ENCODE results near the gene RALY. TPM values are rescaled to one million over a fixed set of nuclear protein-coding genes. Genes with fewer than 3 reads are reported as not detected.

RALY gene
- total RNA-seq, 2 experiments from 2014 or later: 204 to 209 TPM

- H3K27me3 Mint-ChIP-seq: no peaks in the 10 kb centered on the region
- ChIA-PET POLR2A (interaction anchor here (0.8 to 2.9 kb wide), 3 partner anchors 26 to 200 kb away, joined by 3 to 11 read pairs (median 9); partner anchors contain the start of gene EIF2S2), CTCF (no interaction called here)
- H3K36me3 Mint-ChIP-seq (ENCODE audit: low read depth): peaks cover 45% of the 10 kb centered on the region
- no peak overlapping the region for H3K4me3 Mint-ChIP-seq
- H3K9me3 Mint-ChIP-seq: no peaks in the 10 kb centered on the region
- H3K4me1 Mint-ChIP-seq: peaks cover 1% of the 10 kb centered on the region
- no peak overlapping the region for H3K27ac Mint-ChIP-seq
- no peak for DNase-seq
Measured at GRCh38 chr20:34082232-34082887, 88.6 kb downstream of the RALY start.

- ChIA-PET CTCF (no interaction called here), POLR2A (interaction anchor here (1.0 to 2.9 kb wide), 3 partner anchors 12 to 29 kb away, joined by 3 to 11 read pairs (median 9); partner anchors contain the start of gene EIF2S2)
- Mint-ChIP-seq H3K36me3 (ENCODE audit: low read depth) (peaks cover 51% of the 10 kb centered on the region), H3K27me3 (no peaks in the 10 kb centered on the region), H3K4me3 (no peak overlapping the region), H3K27ac (no peak overlapping the region), H3K9me3 (no peaks in the 10 kb centered on the region), H3K4me1 (peaks cover 3% of the 10 kb centered on the region)
- no peak for DNase-seq
Measured at GRCh38 chr20:34083137-34083536, 89.4 kb downstream of the RALY start.

GRCh38 chr20:34083781-34084180 lies 90.1 kb downstream of the RALY start:
- CTCF ChIA-PET: no interaction called here
- no peaks in the 10 kb centered on the region for H3K27me3 Mint-ChIP-seq
- peaks cover 3% of the 10 kb centered on the region for H3K4me1 Mint-ChIP-seq
- no peak for DNase-seq
- H3K4me3 Mint-ChIP-seq: no peak overlapping the region
- peaks cover 55% of the 10 kb centered on the region for H3K36me3 Mint-ChIP-seq (ENCODE audit: low read depth)
- POLR2A ChIA-PET: interaction anchor here (1.0 to 2.5 kb wide), 2 partner anchors 11 to 28 kb away, joined by 3 to 11 read pairs; partner anchors contain the start of gene EIF2S2
- no peaks in the 10 kb centered on the region for H3K9me3 Mint-ChIP-seq
- no peak overlapping the region for H3K27ac Mint-ChIP-seq

GRCh38 chr20:34084227-34084923 lies 90.7 kb downstream of the RALY start:
- Mint-ChIP-seq H3K9me3 (no peaks in the 10 kb centered on the region), H3K4me1 (peaks cover 3% of the 10 kb centered on the region), H3K27me3 (no peaks in the 10 kb centered on the region), H3K27ac (no peak overlapping the region), H3K36me3 (ENCODE audit: low read depth) (peaks cover 54% of the 10 kb centered on the region), H3K4me3 (no peak overlapping the region)
- ChIA-PET POLR2A (no interaction called here), CTCF (interaction anchor here (0.6 kb wide), 1 partner anchor 1012 kb away, joined by 3 read pairs; no protein-coding TSS in a partner anchor)
- DNase-seq: no peak

DNA sequence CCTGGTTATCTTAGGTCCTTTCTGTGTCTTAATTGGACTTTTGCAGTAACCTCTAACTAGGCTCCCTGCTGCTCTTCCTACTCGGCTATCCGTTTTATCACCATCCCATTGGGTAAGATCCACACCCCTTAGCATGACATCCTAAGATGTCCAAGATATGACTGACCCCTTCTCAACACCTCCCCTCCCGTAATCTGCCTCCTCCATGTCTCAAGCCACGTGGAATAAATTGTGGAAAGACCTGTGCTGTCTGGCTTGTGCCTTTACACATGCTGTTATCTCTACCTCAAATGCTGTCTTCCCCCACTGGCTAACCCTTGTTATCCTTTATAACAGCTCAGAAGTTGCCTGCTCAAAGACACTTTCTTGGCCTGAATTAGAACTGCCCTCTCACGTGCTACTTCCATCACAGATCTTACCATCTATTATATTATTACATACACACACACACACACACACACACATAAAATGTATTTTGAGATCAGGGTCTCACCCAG lies 91.9 kb downstream of the RALY start:
- no peak overlapping the region for H3K27ac Mint-ChIP-seq
- peaks cover 3% of the 10 kb centered on the region for H3K4me1 Mint-ChIP-seq
- H3K9me3 Mint-ChIP-seq: no peaks in the 10 kb centered on the region
- DNase-seq: no peak
- H3K36me3 Mint-ChIP-seq (ENCODE audit: low read depth): peaks cover 63% of the 10 kb centered on the region
- no peaks in the 10 kb centered on the region for H3K27me3 Mint-ChIP-seq
- CTCF ChIA-PET: no interaction called here
- H3K4me3 Mint-ChIP-seq: no peak overlapping the region
- POLR2A ChIA-PET: interaction anchor here (1.0 kb wide), 1 partner anchor 27 kb away, joined by 3 read pairs; the partner anchor contains the start of gene EIF2S2

- CTCF ChIA-PET: no interaction called here
- H3K4me1 Mint-ChIP-seq: peaks cover 18% of the 10 kb centered on the region
- POLR2A ChIA-PET: no interaction called here
- no peak overlapping the region for H3K27ac Mint-ChIP-seq
- no peaks in the 10 kb centered on the region for H3K27me3 Mint-ChIP-seq
- no peaks in the 10 kb centered on the region for H3K9me3 Mint-ChIP-seq
- H3K36me3 Mint-ChIP-seq (ENCODE audit: low read depth): peaks cover 76% of the 10 kb centered on the region
- DNase-seq: no peak
- H3K4me3 Mint-ChIP-seq: no peak overlapping the region
Measured at GRCh38 chr20:34088305-34089174, 94.8 kb downstream of the RALY start.

DNA sequence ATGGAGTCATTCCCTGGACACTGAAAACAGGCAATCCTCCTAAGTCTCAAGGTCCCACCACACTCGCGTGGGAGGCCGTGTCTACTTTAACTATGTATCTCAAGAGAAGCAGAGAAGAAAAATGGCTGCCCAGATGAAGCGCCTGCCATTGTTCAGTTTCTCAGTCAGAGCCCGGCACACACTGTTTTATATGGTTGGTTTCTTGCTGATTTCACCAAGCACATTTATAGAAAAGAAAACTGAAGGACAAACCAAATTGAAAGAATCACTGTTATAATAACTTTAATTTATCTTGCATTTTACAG lies 95.4 kb downstream of the RALY start:
- DNase-seq: no peak
- H3K27ac Mint-ChIP-seq: no peak overlapping the region
- peaks cover 78% of the 10 kb centered on the region for H3K36me3 Mint-ChIP-seq (ENCODE audit: low read depth)
- no peaks in the 10 kb centered on the region for H3K27me3 Mint-ChIP-seq
- ChIA-PET CTCF (no interaction called here), POLR2A (interaction anchor here (1.2 kb wide), 1 partner anchor 23 kb away, joined by 4 read pairs; the partner anchor contains the start of gene EIF2S2)
- H3K9me3 Mint-ChIP-seq: no peaks in the 10 kb centered on the region
- no peak overlapping the region for H3K4me3 Mint-ChIP-seq
- peaks cover 18% of the 10 kb centered on the region for H3K4me1 Mint-ChIP-seq

DNA sequence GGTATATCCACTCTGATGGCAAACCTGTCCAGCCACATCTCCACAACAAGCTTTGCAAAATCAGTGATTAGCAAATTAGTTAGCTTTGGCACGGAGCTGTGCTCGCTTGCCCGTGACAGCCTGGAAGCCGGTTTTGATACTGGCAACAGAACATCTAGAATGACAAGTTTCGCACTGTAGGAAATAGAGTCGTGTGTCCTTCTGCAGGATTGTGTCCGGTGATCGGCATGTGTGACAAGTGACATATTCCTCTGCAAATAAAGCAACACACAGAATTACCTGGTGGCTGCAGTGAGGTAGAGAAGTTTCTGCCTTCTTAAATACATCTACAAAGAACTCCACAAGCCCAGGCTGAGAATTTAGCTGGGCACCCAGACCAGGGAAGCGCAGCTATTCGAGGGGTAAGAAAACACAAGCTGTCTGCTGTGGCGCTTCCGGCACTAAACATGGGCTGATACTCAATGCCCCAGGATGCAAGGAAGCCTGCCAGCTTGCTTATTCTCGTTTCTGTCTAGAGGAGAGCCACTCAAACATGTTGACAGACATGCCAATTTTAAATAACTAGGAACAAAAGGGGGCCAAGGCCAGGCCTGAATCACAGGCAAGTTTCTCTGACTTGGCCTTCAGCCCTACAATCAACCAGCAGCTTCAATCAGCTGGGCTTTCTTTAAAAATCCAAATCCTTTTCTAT lies 96.1 kb downstream of the RALY start:
- Mint-ChIP-seq H3K9me3 (no peaks in the 10 kb centered on the region), H3K27ac (no peak overlapping the region), H3K4me3 (no peak overlapping the region), H3K4me1 (peaks cover 18% of the 10 kb centered on the region), H3K36me3 (ENCODE audit: low read depth) (peaks cover 79% of the 10 kb centered on the region), H3K27me3 (no peaks in the 10 kb centered on the region)
- ChIA-PET POLR2A (interaction anchor here (1.2 to 1.4 kb wide), 2 partner anchors 12 to 22 kb away, joined by 3 to 4 read pairs; partner anchors contain the start of gene EIF2S2), CTCF (interaction anchor here (0.8 kb wide), 1 partner anchor 1242 kb away, joined by 3 read pairs; no protein-coding TSS in a partner anchor)
- no peak for DNase-seq

GRCh38 chr20:34090645-34091044 lies 96.9 kb downstream of the RALY start:
- CTCF ChIA-PET: no interaction called here
- POLR2A ChIA-PET: interaction anchor here (0.6 to 1.4 kb wide), 2 partner anchors 11 to 61 kb away, joined by 3 read pairs; no protein-coding TSS in a partner anchor
- H3K27ac Mint-ChIP-seq: no peak overlapping the region
- H3K4me3 Mint-ChIP-seq: no peak overlapping the region
- no peak for DNase-seq
- peaks cover 16% of the 10 kb centered on the region for H3K4me1 Mint-ChIP-seq
- peaks cover 78% of the 10 kb centered on the region for H3K36me3 Mint-ChIP-seq (ENCODE audit: low read depth)
- no peaks in the 10 kb centered on the region for H3K27me3 Mint-ChIP-seq
- H3K9me3 Mint-ChIP-seq: no peaks in the 10 kb centered on the region

DNA sequence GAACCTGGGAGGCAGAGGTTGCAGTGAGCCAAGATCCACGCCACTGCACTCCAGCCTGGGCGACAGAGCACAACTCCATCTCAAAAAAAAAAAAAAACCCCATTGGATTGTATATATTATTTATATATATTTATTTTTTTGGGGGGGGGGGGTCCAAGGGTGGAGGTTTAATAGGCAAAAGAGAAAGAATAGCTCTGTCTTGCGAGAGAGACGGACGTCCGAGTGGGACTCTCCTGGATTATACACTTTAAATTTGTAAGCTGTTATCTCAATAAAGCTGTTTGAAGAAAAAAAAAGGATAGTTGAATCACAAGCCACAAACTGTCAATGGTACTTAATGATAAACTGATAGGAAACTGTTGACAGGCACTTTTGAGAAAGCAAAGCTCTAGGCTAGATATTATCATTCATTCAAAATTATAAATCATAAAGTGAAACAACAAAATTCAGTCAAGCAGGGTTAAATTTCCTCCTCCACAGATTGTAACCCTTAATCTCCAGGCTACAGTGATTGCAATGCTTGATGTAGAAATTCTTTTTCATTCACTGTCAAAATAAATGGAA lies 98.0 kb downstream of the RALY start:
- CTCF ChIA-PET: interaction anchor here (0.8 to 1.3 kb wide), 2 partner anchors 23 to 300 kb away, joined by 3 to 7 read pairs; no protein-coding TSS in a partner anchor
- Mint-ChIP-seq H3K27me3 (no peaks in the 10 kb centered on the region), H3K4me1 (peaks cover 16% of the 10 kb centered on the region), H3K27ac (no peak overlapping the region), H3K36me3 (ENCODE audit: low read depth) (peaks cover 85% of the 10 kb centered on the region), H3K4me3 (no peak overlapping the region), H3K9me3 (no peaks in the 10 kb centered on the region)
- POLR2A ChIA-PET: interaction anchor here (0.9 to 2.9 kb wide), 3 partner anchors 14 to 20 kb away, joined by 3 to 20 read pairs (median 9); partner anchors contain the start of gene EIF2S2
- no peak for DNase-seq

DNA sequence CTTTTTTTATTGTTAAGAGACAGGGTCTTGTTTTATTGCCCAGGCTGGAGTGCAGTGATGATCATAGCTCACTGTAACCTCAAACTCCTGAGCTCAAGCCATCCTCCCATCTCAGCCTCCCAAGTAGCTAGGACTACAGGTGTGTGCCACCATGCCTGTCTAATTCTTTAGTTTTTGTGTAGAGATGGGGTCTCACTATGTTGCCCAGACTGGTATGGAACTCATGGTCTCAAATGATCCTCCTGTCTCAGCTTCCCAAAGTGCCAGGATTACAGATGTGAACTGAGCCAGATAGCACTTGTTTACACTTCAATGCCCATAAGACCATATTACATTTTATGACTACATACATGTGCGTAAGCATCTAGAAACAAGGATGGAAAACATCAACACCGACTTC lies 100.2 kb downstream of the RALY start:
- Mint-ChIP-seq H3K9me3 (no peaks in the 10 kb centered on the region), H3K36me3 (ENCODE audit: low read depth) (peaks cover 85% of the 10 kb centered on the region), H3K4me3 (no peak overlapping the region), H3K27me3 (no peaks in the 10 kb centered on the region), H3K4me1 (peaks cover 14% of the 10 kb centered on the region), H3K27ac (no peak overlapping the region)
- ChIA-PET POLR2A (interaction anchor here (0.7 to 2.9 kb wide), 2 partner anchors 15 to 18 kb away, joined by 3 to 9 read pairs; partner anchors contain the start of gene EIF2S2), CTCF (interaction anchor here (1.0 to 1.1 kb wide), 2 partner anchors 15 to 24 kb away, joined by 3 to 4 read pairs; no protein-coding TSS in a partner anchor)
- no peak for DNase-seq

- peaks cover 20% of the 10 kb centered on the region for H3K4me1 Mint-ChIP-seq
- no peak overlapping the region for H3K27ac Mint-ChIP-seq
- DNase-seq: no peak
- no peaks in the 10 kb centered on the region for H3K27me3 Mint-ChIP-seq
- POLR2A ChIA-PET: interaction anchor here (1.0 to 1.2 kb wide), 2 partner anchors 13 to 19 kb away, joined by 3 read pairs; no protein-coding TSS in a partner anchor
- CTCF ChIA-PET: interaction anchor here (0.9 kb wide), 1 partner anchor 27 kb away, joined by 4 read pairs; no protein-coding TSS in a partner anchor
- no peaks in the 10 kb centered on the region for H3K9me3 Mint-ChIP-seq
- peaks cover 81% of the 10 kb centered on the region for H3K36me3 Mint-ChIP-seq (ENCODE audit: low read depth)
- H3K4me3 Mint-ChIP-seq: no peak overlapping the region
Measured at GRCh38 chr20:34095825-34096224, 102.1 kb downstream of the RALY start.
